Stimulated activated CD8-positive, alpha-beta memory T cell treated with anti-CD3 and anti-CD28 coated beads, Interleukin-4, amount 100 ng/mL, for 24 hours (primary cell): ENCODE results near the gene HMGCLL1.

Experiments
- DNase-seq: peaks from one replicate; pipeline ENCODE4 v3.0.0-alpha.2; 2020; ENCODE audit warnings: low read depth

The HMGCLL1 gene

GRCh38 chr6:55443238-55444134, 135.5 kb downstream of the HMGCLL1 start:
- no peak for DNase-seq

- no peak for DNase-seq
Observed at GRCh38 chr6:55438203-55438602, 140.8 kb downstream of the HMGCLL1 start.

- no peak for DNase-seq
Observed at GRCh38 chr6:55437141-55437540, 141.9 kb downstream of the HMGCLL1 start.

DNA sequence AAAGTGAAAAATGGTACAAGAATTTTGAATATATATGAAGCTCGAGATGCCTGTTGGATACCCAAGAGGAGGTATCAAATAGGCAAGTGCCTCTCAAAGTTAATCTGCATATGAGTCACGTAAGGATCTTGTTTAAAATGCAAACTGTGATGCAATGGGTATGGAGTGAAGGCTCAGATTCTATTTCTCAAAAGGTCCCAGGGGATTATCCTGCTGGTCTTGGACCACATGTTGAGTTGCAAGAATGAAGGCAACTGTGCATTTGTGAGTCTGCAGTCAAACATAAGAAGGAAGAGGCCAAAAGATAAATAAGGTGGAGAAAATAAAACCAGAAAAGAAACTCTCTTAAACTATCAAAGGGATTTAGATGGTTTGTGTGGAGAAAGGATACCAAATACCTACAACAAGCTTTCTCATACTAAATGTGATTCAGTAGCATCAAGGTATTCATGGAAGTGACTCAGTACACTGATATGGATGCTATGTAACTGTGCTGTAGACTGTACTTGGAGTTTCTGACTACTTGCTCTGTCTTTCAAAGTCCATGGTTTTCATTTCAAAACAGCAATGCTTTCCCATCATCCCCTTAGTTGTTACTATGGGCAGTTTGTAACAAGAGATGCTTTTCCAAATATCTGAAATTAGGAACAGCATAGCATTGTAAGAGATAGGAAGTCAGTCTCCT, 145.4 kb downstream of the HMGCLL1 start:
- DNase-seq, result no peak

DNA sequence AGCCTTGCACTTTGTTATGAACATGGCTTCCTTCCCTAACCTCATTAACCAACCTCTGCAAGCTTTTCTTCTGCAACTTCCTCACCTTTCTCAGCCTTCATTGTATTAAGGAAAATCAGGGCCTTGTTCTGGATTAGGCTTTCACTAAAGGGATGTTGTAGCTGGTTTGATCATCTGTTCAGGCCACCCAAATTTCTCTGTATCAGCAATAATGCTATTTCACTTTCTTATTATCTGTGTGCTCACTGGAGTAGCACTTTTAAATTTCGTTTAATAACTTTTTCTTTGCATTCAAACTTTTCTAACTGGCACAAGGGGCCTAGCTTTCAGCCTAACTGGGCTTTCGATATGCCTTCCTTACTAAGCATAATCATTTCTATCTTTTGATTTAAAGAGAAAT, 155.1 kb downstream of the HMGCLL1 start:
- DNase-seq, result no peak

GRCh38 chr6:55410674-55411073, 168.3 kb downstream of the HMGCLL1 start:
- DNase-seq, result no peak

DNA sequence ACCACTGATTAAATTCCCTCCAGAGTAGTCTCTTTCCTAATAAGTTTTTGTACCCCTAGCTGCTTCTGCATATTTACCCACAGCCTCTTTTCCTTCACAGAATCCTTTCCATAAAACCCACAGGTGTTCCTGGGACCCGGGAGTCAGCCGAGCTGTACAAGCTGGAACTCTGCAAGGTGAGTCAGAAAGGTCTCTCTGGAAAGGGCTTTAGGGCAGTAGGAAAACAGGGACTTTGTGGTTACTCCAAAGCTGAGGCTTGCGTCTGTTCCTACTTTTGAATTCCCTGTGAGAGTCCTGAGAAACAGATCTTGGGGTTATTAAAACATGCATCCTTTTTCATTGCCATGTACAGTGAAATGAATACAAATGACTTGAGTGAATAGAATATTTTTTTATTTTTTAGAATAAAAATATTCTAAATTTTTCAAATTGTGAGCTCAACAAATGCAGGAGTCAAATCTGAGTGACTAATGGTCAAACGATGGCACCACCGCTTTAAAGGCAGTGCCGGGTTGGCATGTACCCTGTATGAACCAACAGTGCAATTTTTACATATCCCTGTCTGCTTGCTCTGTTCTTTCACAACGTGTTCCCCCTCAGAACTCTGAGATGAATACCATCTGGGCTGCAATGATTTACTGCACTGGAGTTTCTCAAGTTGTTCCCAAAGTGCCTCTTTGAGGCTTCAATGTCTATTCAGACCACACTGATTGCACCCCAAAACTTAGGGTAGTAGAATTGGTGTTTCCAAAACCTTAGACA, 173.3 kb downstream of the HMGCLL1 start:
- DNase-seq, result no peak

DNA sequence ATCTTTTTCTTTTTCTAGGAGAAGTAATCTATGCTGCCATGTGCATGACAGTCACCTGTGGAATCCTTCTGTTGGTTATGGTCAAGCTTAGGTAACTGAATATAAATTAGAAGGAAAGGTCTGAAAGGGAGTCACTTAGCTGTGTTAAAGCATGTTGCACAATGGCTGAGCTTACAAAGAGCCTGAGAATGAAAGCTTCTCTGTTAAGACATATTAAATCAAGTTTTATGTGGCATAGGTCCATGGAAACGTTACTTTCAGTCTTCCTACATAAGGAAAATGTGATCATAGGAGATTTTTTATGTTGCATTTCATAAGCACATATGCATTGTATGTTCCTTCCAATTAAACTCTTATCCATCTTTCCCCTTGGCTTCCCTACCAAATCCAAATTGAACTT, 179.6 kb downstream of the HMGCLL1 start:
- DNase-seq, result no peak

DNA sequence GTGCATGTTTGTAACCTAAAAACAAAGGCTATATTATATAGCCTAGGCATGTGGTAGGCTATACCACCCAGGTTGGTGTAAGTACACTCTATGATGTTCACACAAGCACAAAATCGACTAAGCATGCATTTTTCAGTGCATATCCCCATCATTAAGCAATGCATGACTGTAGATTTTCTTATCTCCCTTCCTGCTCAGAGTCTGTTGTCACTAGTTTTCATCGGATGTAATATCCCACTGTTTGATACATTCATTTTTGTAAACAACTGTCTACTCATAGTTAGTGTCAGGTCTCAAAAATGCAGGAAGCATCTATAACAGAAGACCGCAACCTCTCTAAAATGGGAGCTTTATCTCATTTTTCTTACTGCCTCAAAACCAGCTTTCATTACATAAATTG, 181.0 kb downstream of the HMGCLL1 start:
- no peak for DNase-seq

DNA sequence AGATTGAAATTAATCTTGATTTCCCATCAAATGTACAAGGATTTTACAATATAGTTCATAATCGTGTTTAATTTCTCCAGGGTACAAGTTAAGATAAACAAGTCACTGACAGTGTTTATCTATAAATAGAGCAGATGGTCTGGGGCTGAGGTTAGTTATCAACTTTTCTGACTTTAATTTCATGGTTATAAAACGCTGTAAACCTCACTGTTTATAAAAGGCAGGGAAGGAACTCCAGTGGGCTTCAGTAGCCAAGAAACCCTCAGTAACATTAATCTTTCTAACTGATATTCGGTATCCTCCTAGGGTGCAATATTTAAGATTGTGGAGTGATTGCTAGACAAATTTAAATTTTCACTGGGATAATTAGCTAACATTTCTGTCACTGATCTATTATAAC, 183.1 kb downstream of the HMGCLL1 start:
- DNase-seq, result no peak

DNA sequence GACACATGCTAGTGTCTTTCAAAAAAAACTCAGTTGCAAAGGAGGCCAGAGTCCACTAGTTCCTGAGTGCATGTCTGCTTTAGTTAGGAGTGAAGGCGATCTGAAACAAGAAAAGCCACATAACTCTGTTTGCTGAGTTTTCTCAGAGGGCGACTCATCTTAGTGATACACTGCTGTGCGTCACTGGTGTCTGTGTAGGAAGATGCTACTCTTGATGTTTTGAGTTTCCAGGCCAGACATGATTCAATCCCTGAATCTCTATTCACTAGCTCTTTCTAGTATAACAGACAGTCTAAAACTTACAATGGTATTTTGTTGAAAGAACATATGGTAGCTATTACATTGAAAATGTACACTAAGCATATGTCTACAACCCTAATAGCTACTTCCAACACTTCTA, 190.8 kb downstream of the HMGCLL1 start:
- DNase-seq, result no peak
